Limb (tissue), 2 donors: Measurements from ENCODE around the gene ZIM2.
"Not testable (repeated sequence)": the region's sequence is repeated elsewhere in the genome, so short reads cannot be mapped to it uniquely, and the experiment has no call there.

ENCODE experiments used
- DNase-seq, 2 donors: peaks; one replicate each; pipeline ENCODE4 v3.0.0-alpha.2; 2016; ENCODE audit errors: extremely low spot score in 2 of 2

Gene ZIM2

DNA sequence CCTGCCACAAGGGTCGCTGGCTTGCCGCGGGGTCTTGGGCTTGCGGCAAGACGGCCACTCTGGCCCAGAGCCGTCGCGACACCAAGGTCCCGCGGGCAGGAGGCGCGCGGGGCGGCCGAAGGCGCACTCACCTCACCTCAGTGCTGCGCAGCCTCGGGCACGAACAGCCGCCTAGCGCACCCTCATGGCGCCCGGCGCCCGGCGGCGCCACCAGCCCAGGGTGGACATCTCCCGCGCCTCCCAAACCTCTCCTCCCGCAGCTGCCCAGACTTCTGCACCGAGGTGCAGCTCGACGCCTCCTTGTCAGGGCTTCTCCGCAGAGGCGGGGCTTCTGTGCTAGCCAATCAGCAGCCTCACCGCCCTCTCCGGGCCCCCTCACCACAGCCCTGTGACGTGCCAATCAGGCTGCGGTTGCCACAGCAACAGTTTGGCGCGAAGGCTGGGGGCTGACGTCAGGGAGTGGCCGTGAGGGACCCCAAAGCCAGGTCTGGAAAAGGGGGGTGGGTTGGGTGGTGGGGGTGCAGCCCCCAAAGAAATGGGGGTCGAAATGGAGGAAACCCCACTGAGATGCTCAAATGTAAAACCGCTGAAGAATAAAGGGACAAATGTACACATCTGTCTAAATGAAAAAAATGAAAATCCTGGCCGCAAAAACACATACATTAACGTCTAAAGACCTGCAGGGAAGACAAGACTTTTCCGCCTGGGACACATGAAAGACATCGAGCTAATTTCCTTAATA, at the start of gene ZIM2, which contains the start of gene PEG3:
Gene ZIM2 (minus strand): TSS at position 276 of the 742 bp plus-strand sequence. CDS start 16,449 bp downstream, outside the sequence.
Gene PEG3 (minus strand): TSS at position 276 of the 742 bp plus-strand sequence. CDS start 16,071 bp downstream, outside the sequence.
- DNase-seq = peak; percentile 83 to 94

DNA sequence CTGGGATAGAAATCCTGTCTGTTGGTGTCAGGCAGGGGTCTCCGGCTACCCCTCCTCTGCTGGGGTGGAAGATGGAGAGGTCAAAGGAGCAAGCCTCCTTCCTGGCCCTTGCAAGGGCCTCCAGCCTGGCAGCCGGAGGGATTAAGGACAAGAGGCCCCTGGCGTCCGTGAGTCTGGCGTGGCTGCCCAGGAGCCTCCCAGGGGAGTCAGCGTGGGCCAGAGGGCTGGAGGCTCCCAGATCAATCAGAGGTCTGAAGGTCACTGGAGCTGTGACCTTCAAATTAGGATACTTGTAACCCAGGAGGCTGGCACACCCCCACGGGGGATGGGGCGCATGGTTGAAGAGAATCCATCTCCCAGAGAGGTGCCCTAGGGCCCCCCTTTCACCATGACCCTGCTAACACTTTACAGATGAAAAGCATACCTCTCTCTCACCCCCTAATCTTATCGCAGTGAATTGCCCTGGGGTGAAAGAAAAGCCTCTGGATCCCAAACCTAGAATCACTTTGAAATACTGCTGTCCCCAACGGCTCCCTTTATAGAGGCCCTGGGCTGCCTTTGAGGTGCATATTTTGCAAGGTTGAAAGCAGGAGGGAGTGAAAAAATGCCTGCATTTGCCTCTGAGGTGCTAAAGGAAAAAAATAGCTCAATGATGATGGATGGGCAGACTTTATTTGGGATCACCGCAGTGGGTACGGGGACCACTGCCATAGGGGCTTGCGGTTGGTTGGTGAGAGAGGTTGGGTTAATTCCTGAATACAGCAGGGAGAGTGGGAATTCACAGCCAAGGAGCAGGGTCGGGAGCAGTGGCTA, 44.9 kb upstream of the ZIM2 start:
- peak in 1 of 2 donors; percentile 31 for DNase-seq

DNA sequence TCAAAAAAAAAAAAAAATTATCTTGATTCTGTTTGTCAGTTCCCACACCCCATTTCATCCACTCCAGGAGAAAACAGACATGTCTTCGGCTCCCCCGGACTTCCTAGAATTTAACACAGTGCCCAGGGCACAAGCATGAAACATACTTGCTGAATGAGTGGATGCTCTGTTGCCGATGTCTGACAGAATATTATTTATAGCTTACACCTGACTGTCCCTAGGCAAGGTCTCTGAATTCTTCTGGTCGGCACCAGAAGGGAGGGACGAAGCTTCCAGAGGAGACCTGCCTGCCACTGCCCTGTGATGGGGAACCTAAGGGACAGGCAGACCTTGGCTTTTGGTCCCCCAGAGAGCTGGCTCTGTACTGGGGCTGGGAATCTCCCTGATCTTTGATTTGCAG, 43.9 kb upstream of the ZIM2 start:
- peak in 1 of 2 donors; percentile 26 for DNase-seq

- no peak for DNase-seq
These were observed 40.2 kb upstream of the ZIM2 start for GRCh38 chr19:56880592-56881190.

- peak in 1 of 2 donors; percentile 20 for DNase-seq
These were observed 36.7 kb upstream of the ZIM2 start for GRCh38 chr19:56877069-56877715.

DNA sequence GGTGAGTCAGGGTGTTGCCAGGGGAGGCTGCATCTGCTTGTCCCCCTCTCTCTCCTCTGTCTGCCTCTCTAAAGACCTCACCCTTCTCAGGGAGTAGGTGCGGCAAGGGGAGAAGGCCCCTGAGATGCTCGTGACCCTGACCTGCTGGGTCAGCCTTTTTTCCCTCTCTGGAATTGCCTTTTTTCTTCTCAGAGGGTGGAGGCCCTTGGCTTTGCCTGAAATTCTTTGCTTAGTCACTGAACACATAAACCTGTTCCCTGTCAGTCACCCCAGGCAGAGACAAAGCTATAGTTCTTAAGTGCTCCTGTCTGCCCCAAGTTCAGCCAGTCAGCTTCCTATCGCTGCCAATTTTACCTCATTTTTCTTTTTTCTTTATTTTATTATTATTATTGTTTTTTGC, 35.2 kb upstream of the ZIM2 start:
- DNase-seq = peak in 1 of 2 donors; percentile 14

- DNase-seq = no peak
These were observed 34.0 kb upstream of the ZIM2 start for GRCh38 chr19:56874530-56874929.

DNA sequence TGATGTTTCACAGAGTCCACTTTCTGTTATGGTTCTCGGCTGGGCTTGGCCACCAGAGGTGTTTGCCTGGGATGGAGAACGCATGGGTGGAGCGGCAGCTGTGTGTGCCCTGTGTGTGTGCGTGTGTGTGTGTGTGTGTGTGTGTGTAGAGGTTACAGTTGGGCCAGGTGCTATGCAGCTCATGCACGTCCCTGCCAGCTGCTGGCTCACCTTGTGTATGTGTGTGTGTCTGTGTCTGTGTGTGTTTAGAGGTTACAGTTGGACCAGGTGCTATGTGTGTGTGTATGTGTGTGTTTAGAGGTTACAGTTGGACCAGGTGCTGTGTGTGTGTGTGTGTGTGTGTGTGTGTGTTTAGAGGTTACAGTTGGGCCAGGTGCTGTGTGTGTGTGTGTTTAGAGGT, 33.0 kb upstream of the ZIM2 start:
- DNase-seq = peak in 1 of 2 donors; percentile 41

GRCh38 chr19:56869886-56870285, 29.4 kb upstream of the ZIM2 start:
- no peak for DNase-seq

- DNase-seq = no peak
These were observed 27.9 kb upstream of the ZIM2 start for GRCh38 chr19:56868446-56868845.

DNA sequence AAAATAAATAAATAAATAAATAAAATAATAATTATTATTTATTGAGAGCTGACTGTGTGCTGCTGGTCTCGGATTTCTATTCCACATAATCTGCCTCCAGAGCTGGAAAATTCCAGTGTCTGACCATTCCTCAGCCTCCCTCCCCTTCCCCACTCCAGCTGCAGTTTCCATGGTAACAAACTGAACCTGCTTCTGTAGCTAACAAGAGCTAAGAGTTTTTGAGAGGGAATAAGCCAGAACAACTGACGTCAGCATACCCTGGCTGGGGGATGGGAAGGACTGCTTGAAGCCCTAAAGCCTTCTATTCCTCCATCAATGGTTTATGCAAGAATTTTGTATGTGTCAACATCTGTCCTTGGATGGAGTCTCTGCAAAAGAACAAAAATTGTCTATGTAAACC, 26.0 kb upstream of the ZIM2 start:
- DNase-seq = peak; percentile 81 to 86

- DNase-seq = no peak
These were observed 24.1 kb upstream of the ZIM2 start for GRCh38 chr19:56864443-56865125.

- no peak for DNase-seq
These were observed 22.2 kb upstream of the ZIM2 start for GRCh38 chr19:56862741-56863140.

DNA sequence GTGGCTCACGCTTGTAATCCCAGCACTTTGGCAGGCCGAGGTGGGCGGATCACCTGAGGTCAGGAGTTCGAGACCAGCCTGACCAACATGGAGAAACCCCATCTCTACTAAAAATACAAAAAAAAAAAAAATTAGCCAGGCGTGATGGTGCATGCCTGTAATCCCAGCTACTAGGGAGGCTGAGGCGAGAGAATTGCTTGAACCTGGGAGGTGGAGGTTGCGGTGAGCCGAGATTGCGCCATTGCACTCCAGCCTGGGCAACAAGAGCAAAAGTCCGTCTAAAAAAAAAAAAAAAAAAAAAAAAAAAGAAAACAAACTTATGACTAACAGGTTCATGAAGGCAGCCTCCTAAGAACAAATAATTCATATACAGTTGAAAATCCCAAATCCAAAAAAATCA, 19.9 kb upstream of the ZIM2 start:
- DNase-seq = not testable (repeated sequence)

DNA sequence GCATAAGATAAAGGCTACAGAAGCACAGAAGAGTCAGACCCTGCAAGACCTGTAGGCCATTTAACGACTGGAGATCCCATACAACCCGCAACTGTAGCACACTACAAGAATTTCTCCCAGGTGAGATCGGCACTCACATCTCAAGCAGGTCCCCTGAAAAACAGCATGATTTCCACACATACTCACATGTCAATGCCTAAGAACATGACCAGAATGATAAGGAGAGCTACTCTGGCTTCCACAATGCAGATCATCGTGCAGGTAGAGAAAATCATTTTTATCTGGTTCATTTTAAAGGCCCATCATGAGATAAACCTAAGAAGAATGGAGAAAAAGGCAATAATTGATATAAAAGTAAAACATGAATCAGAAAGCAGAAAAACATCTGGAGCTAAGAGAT, 17.5 kb upstream of the ZIM2 start:
- no peak for DNase-seq

DNA sequence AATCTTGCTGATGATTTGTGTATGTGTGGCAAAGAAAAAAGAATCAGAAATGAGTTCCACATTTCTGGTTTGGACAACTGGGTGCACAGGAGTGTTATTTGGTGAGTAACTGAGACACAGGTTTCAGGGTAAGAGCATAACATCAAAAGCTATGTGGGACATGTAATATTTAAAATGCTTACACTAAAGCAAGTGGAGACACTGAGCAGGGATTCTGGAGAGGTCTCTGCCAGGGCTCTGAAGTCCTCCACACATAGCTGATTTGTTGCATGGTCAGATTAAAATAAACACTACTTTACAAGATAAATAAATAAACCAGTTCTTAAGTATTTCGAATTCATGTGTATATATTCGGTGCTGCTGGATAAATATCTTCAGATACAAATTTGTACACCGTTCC, 16.3 kb upstream of the ZIM2 start:
- no peak for DNase-seq

DNA sequence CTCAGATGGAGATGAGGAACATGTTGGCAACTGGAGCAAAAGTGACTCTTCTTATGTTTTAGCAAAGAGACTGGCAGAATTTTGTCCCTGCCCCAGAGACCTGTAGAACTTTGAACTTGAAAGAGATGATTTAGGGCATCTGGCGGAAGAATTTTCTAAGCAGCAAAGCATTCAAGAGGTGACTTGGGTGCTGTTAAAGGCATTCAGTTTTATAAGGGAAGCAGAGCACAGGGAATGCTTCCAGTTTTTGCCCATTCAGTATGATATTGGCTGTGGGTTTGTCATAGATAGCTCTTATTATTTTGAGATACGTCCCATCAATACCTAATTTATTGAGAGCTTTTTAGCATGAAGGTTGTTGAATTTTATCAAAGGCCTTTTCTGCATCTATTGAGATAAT, 11.8 kb upstream of the ZIM2 start:
- DNase-seq = not testable (repeated sequence)

DNA sequence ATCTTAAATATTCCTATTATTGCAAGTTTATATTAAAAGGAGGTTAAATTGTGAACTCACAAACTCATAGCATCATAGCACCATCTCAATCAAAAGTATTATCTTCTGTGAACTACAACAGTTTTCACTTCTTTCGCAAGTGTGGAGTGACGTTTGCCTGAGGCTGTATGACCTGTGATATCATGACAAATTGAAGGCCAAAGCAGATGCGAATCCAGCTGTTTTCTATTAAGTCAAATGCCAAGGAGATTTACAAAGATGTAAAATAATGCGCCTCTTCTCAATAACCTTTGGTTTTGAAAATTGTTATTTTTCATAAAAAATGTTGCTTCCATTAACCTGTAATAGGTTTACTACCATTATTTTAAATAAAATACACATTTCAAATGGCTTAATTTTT, 7.6 kb upstream of the ZIM2 start:
- no peak for DNase-seq

DNA sequence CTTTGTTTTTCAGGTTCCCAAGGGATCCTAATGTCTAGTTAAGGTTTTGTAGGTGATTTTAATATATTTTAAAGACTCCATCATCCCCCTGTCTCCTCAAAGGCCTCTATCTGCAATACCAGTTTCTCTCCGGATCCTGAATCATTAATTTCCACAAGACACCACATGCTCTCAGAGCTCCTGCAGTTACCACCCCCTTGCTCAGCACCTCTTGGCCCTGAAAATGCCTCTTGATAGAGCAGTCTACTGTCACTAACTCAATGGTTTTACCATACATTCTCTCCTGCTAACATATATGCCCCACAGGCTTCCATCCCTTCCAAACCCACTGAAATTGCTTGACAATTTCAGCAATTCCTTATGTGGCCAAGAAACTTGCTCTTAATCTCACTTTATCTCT, 1.9 kb upstream of the ZIM2 start:
- no peak for DNase-seq

- DNase-seq = peak in 1 of 2 donors; percentile 60
These were observed 642 bp upstream of the ZIM2 start for GRCh38 chr19:56841193-56841543.
